Stromal cell of bone marrow (primary cell): Measurements from ENCODE around the gene OXCT1.
A peak's percentile ranks its signal among the peaks of the same experiment; 100 is the strongest.
"Not testable (repeated sequence)": the region's sequence is repeated elsewhere in the genome, so short reads cannot be mapped to it uniquely, and the experiment has no call there.

Experiments
- DNase-seq: peaks from one replicate; pipeline ENCODE4 v3.0.0-alpha.2; 2012; ENCODE audit warnings: low read depth

OXCT1 gene

DNA sequence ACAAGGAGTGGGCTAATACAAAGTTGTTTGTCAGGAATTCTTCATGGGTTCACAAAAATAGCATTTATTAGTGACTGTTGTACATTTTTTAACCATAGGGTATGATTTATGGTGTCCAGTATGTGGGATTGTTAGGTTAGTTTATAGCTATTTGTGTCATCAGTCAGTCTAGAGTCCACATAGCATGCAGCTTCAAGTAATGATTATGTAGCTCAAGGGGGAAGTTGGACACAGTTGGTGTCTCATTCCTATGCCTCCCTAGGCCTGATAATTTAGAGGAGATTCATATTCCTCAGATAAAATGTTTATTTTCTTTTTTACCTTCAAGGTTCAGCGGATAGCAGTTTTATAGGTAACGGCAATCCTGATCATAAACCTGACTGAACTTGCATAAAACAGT, 153.8 kb downstream of the OXCT1 start:
- DNase-seq: no peak

GRCh38 chr5:41714446-41714845, 155.8 kb downstream of the OXCT1 start:
- not testable (repeated sequence) for DNase-seq

DNA sequence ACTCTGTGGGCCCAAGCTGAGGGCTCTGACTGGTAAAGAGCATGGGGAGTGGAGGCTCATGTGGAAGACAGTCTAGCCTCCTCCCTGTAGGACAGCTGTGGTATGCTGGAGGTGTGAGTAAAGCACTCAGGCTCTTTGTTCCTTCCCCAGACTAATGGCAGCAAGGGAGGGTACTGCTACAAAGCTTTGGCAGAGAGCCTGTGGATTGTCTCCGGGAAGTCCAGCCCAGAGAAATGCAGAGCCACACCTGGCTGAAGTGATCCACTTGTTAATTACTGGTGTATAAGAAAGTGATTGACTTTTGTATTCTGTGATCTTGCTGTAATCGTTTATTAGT, 161.7 kb downstream of the OXCT1 start:
- DNase-seq: no peak

- peak; percentile 26 for DNase-seq
These were observed 162.2 kb downstream of the OXCT1 start for GRCh38 chr5:41707853-41708603.

DNA sequence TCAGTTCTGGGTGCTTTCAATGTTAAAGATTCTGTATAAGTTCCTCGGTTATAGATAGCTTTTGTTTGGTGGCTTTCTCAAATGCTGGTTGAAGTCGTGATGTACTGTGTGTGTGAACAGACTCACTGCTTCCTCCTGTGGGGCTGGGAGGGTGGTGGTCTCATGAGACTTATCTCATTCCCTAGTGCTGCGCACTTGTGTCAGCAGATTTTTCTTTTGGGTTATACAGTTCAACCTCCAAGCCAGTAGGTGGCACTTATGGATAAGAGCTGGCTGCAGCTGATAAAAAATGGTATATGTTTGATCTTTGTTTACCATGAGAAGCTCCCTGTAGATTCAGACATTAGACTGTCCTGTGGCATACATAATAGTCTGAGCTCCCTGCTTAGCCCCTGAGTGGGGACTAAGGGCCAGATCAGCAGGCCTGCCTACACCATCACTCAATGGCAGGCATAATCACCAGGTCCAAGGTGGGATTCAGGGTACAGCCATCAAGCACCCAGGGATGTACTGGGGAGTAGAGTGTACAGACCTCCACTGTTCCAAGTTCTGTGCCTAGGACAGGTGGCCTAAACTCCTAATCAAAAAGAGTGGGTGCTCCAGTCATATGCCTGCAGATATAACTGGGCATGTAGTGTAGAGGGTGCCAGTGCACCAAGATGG, 174.2 kb downstream of the OXCT1 start:
- no peak for DNase-seq

DNA sequence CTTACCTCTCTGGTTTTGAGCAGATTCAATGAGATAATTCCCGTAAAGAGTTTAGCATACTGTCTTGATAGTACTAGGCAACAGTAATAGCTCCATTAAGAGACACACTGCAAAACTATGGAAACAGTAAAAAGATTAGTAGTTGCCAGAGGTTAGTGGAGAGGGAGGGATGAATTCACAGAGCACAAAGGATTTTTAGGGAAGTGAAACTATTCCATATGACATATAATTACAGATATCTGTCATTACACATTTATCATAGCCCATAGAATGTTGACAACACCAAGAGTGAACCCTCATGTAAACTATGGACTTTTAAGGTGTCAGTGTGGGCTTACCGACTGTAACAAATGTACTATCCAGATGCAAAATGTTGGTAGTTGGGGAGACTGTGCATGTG, 183.5 kb downstream of the OXCT1 start:
- DNase-seq: no peak

GRCh38 chr5:41686191-41686590, 184.0 kb downstream of the OXCT1 start:
- DNase-seq: no peak

DNA sequence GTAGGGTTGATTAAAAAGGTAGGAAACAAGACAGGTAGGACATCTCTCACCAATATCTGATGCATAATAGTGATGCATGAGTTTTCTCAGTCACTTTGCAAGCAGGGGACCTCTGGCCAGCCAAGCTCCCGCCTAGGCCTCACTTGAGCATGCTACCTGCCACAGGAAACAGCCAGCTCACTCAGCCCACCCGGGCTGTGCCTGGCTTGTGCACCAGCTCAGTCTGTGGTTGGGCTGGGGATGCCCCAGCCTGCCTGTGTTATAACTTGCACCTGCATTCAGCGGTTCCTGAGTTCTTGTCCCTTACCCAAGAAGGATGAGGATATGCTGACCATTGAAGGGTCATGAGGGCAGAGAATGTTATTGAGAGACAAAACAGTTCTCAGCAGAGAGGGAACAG, 187.0 kb downstream of the OXCT1 start:
- DNase-seq: no peak

DNA sequence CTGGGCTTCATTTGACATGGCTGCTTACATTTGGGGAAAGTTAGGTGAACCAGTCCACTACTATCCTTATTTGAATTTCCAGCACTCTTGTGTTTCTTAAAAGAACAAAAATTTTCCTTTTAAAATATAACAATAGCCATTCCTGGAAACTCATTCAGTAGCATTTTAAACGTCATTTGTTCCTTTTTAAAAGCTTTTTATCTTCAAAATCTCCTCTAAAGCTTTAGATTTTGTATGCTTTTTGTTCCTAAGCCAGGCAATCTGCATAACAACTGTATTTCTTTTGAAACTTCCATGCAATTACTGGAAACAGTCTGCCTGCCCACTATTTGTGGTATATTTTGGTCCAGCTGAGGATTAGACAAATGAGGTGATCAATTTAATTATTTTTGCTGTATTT, 187.6 kb downstream of the OXCT1 start:
- DNase-seq: no peak

- no peak for DNase-seq
These were observed 188.4 kb downstream of the OXCT1 start for GRCh38 chr5:41681840-41682239.
